Activated CD8-positive, alpha-beta memory T cell treated with anti-CD3 and anti-CD28 coated beads for 48 hours (primary cell): Measurements from ENCODE around the gene NPIPA1.
"Not testable (repeated sequence)": the region's sequence is repeated elsewhere in the genome, so short reads cannot be mapped to it uniquely, and the experiment has no call there.

ENCODE experiments used
- DNase-seq, 3 experiments: peaks; one replicate each; pipeline ENCODE4 v3.0.0-alpha.2; 2020; ENCODE audit warnings: low read depth in 2 of 3, low spot score in 2 of 3

NPIPA1 gene

GRCh38 chr16:14930246-14930645 is 7.0 kb upstream of the NPIPA1 start:
- DNase-seq, result not testable (repeated sequence)

- not testable (repeated sequence) for DNase-seq
Measured at GRCh38 chr16:14930971-14931370, 6.3 kb upstream of the NPIPA1 start.

- not testable (repeated sequence) for DNase-seq
Measured at GRCh38 chr16:14932581-14933375, 4.5 kb upstream of the NPIPA1 start.

GRCh38 chr16:14937994-14938393 is 751 bp downstream of the NPIPA1 start:
- DNase-seq, result not testable (repeated sequence)

GRCh38 chr16:14942686-14943085 is 5.4 kb downstream of the NPIPA1 start:
- not testable (repeated sequence) for DNase-seq

- no peak for DNase-seq
Measured at GRCh38 chr16:14955546-14956231, 18.4 kb downstream of the NPIPA1 start.

- DNase-seq, result no peak
Measured at GRCh38 chr16:14957576-14958322, 20.5 kb downstream of the NPIPA1 start.

GRCh38 chr16:14958323-14958600 is 21.0 kb downstream of the NPIPA1 start:
- no peak for DNase-seq

- DNase-seq, result no peak
Measured at GRCh38 chr16:14958970-14959369, 21.7 kb downstream of the NPIPA1 start.

GRCh38 chr16:14961405-14962186 is 24.4 kb downstream of the NPIPA1 start:
- DNase-seq, result no peak

GRCh38 chr16:14963281-14964173 is 26.3 kb downstream of the NPIPA1 start:
- no peak for DNase-seq

GRCh38 chr16:14965328-14965727 is 28.1 kb downstream of the NPIPA1 start:
- no peak for DNase-seq

GRCh38 chr16:14969795-14970194 is 32.6 kb downstream of the NPIPA1 start:
- DNase-seq, result not testable (repeated sequence)

GRCh38 chr16:14971621-14972228 is 34.5 kb downstream of the NPIPA1 start:
- not testable (repeated sequence) for DNase-seq

- not testable (repeated sequence) for DNase-seq
Measured at GRCh38 chr16:14973785-14974322, 36.6 kb downstream of the NPIPA1 start.

GRCh38 chr16:14974331-14974655 is 37.0 kb downstream of the NPIPA1 start:
- not testable (repeated sequence) for DNase-seq

- peak; percentile 88 to 98 (median 97) for DNase-seq
Measured at GRCh38 chr16:14974656-14975417, 37.6 kb downstream of the NPIPA1 start, which contains the start of gene PDXDC1. Gene PDXDC1 (plus strand): TSS chr16:14975026. CDS start chr16:14975200, 174 bp downstream.

- DNase-seq, result peak; percentile 23 to 28 (median 25)
Measured at GRCh38 chr16:14975418-14976194, 38.4 kb downstream of the NPIPA1 start.
